Activated T-helper 2 cell treated with anti-CD3 and anti-CD28 coated beads, Interferon-gamma antibody, Interleukin-2, Interleukin-4, amounts not matched to agents 10 μg/mL and 5 μg/mL and 100 μg/mL, durations not matched to agents 14 hours and 24 hours and 36 hours (primary cell): ENCODE measurements around the gene ZP1. TPM values are rescaled to one million over a fixed set of nuclear protein-coding genes. Genes with fewer than 3 reads are reported as not detected.
"Not testable (repeated sequence)": the region's sequence is repeated elsewhere in the genome, so short reads cannot be mapped to it uniquely, and the experiment has no call there.

ENCODE experiments used
- DNase-seq: peaks from one replicate; pipeline ENCODE4 v3.0.0; 2021; ENCODE audit warnings: low spot score
- H3K27ac Mint-ChIP-seq: one replicate; pipeline ENCODE4 v1.8.0; 2021; ENCODE audit warnings: mixed read lengths
- H3K27me3 Mint-ChIP-seq: one replicate; pipeline ENCODE4 v1.8.0; 2021; ENCODE audit warnings: low read depth, mixed read lengths
- H3K36me3 Mint-ChIP-seq: one replicate; pipeline ENCODE4 v1.8.0; 2021; ENCODE audit warnings: low read depth, mixed read lengths
- H3K4me1 Mint-ChIP-seq: one replicate; pipeline ENCODE4 v1.8.0; 2021; ENCODE audit warnings: low read depth, mixed read lengths
- H3K4me3 Mint-ChIP-seq: one replicate; pipeline ENCODE4 v1.8.0; 2021; ENCODE audit warnings: low read depth, mild to moderate bottlenecking, moderate library complexity, mixed read lengths
- H3K9me3 Mint-ChIP-seq: one replicate; pipeline ENCODE4 v1.8.0; 2021; ENCODE audit warnings: mixed read lengths
- intact Hi-C: fragments of 100-400 bp; cut with micrococcal nuclease; formaldehyde crosslinking; loops from one replicate; pipeline ENCODE4 v1.15.1; 2023
- total RNA-seq: library from RNA; stranded (reverse); gene quantifications from 2 replicates; pipeline ENCODE4 v1.2.3, GENCODE V29; 2022

Gene ZP1
- total RNA-seq, 1 donor from 2014 or later, result not detected

DNA sequence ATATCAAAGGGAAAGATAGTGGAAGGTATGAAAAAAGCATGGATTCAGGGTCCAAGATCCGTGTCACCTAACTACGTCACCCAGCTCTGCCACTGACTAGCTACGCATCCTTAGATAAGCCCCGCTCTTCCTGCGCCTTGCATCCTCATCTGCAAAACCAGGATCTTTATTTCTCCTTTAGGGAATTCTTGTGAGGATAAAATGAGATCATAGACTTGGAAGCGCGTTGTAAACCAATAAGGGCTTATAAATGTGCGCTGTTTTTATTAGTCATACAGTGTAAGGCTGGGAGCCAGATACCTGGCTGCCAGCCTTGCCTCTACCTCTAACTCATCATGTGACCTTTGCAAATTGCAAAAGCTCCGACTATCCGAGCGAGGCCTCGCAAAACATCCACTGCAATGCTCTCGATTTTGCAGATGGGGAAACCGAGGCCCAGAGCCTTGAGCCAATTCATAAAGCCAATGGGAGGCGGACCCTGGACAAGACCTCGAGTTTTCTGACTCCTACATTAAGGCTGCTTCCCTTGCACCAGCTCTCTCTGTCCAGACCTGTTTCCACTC is 38.3 kb downstream of the ZP1 start:
- intact Hi-C loops, result loop anchor here (1.0 to 2.0 kb wide), 2 partner anchors 10 to 63 kb away; partner anchors contain the start of gene CCDC86
- no peaks in the 10 kb centered on the region for H3K9me3 Mint-ChIP-seq
- peak overlapping the region; percentile 75 for H3K27ac Mint-ChIP-seq
- peaks cover 33% of the 10 kb centered on the region for H3K4me1 Mint-ChIP-seq
- H3K36me3 Mint-ChIP-seq, result peaks cover 45% of the 10 kb centered on the region
- H3K4me3 Mint-ChIP-seq, result peak overlapping the region; percentile 82
- DNase-seq, result no peak
- H3K27me3 Mint-ChIP-seq, result peaks cover 10% of the 10 kb centered on the region

DNA sequence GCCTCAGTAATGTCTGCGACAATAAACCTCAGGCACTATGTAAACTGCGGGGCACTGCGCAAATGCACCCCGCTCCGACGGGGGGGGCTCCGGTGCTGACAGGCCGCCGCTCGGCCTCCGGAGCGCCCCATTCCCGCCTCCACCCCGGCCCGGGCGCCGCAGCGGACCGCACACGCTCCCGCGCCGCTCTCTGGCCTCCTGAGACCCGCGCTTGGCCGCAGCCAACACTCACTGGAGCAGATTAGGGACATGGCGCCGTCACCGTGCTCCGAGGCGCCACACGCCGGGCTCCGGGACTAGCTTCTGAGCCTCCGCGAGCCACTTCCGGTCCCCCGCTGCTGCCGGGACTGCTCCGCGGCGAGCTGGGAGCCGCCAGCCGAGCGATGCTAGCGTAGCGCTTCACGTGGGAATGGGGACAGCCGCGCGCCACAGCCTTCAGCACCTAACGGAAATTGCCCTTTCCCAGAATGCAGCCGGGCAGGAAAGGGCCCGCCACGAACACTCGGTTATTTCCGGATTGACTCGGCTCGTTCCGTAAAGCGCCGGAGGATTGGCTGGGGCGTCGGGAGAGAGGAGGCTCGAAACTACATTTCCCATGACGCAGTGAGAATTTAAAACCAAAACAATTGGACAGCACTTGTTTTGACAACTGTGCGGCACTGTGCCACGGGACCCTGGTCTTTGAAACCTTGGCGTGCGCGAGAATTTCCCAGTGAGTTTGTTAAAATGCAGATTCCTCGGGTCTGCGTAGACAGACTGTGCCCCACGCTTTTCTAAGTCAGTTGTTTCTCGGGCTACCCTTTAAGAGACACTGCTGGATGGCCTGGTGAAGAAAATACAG is 39.0 kb downstream of the ZP1 start, which contains the start of gene PRPF19:
Gene PRPF19, minus strand, starts transcription at position 454 of the 841 bp plus-strand sequence. Its CDS starts 203 bp downstream, at position 251.
- peaks cover 39% of the 10 kb centered on the region for H3K4me1 Mint-ChIP-seq
- peak within 1 kb of the TSS; percentile 89 for H3K27ac Mint-ChIP-seq
- H3K27me3 Mint-ChIP-seq, result peaks cover 12% of the 10 kb centered on the region
- peak; percentile 99 for DNase-seq
- peak within 1 kb of the TSS; percentile 82 for H3K4me3 Mint-ChIP-seq
- H3K9me3 Mint-ChIP-seq, result no peaks in the 10 kb centered on the region
- intact Hi-C loops, result loop anchor here (1.0 kb wide), 1 partner anchor 9 kb away; no protein-coding TSS in a partner anchor
- H3K36me3 Mint-ChIP-seq, result peaks cover 37% of the 10 kb centered on the region

DNA sequence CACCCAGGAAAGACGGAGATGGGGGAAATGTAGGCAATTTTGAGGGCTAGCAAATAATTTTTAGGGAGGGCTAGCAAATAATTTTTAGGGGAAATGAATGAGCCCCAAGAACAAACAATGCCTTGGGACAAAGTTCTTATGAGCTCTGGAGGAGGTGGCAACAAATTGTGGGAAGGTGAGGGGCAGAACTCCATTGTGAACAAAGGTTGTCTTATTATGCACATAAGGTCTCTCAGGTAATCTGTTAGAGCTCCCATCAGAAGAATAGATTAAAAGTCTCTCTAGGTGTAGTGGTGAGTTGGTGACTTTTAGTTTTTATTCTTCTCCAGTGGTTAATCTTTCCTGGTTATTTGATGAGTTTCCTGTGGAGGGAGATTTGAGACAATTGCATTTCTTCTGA is 41.5 kb downstream of the ZP1 start:
- Mint-ChIP-seq H3K27me3 (peaks cover 12% of the 10 kb centered on the region), H3K4me1 (peaks cover 50% of the 10 kb centered on the region), H3K4me3 (no peak overlapping the region), H3K9me3 (no peaks in the 10 kb centered on the region), H3K36me3 (peaks cover 16% of the 10 kb centered on the region), H3K27ac (no peak overlapping the region)
- DNase-seq, result no peak
- intact Hi-C loops, result no loop called here

DNA sequence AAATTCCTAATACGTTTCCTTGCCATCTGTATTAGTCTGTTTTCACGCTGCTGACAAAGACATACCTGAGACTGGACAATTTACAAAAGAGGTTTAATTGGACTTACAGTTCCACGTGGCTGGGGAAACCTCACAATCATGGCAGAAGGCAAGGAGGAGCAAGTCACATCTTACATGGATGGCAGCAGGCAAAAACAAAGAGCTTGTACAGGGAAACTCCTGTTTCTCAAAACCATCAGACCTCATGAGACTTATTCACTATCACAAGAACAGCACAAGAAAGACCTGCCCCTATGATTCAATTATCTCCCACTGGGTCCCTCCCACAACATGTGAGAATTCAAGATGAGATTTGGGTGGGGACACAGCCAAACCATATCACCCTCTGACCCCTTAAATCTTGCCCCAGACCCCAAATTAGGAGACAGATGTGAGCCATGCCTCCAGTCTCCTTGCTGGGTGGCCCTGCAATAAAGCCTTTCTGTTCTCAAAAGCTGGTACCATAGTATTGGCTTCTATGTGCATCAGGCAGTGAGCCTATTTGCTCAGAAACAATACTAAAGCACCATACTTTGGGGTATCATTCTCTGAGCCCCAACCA is 42.4 kb downstream of the ZP1 start:
- H3K9me3 Mint-ChIP-seq, H3K36me3 Mint-ChIP-seq, H3K27ac Mint-ChIP-seq, DNase-seq, H3K4me3 Mint-ChIP-seq: not testable (repeated sequence)
- intact Hi-C loops, result loop anchor here (5.0 kb wide), 1 partner anchor 203 kb away; no protein-coding TSS in a partner anchor
- Mint-ChIP-seq H3K4me1 (peaks cover 46% of the 10 kb centered on the region), H3K27me3 (peaks cover 12% of the 10 kb centered on the region)

DNA sequence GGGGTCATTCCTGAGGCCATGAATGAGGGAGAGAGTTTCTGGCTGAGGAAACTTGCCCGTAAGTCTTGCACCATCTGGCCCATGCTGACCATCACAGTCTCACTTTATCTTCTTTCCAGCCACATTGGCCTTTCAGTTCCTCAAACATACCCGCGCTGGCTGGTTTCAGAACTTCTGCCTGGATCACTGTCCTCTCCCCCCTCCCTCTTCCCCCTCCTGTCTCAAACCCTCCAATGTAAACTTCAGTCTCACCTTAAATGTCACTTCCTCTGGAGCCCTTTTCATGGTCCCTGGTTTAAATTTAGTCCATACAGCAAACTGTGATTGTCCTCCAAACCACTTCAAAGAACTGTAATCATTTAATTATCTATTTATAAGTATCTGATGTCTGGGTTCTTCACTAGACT is 42.9 kb downstream of the ZP1 start:
- Mint-ChIP-seq H3K4me1 (peaks cover 47% of the 10 kb centered on the region), H3K27ac (no peak overlapping the region), H3K4me3 (no peak overlapping the region), H3K36me3 (peaks cover 3% of the 10 kb centered on the region), H3K27me3 (peaks cover 12% of the 10 kb centered on the region), H3K9me3 (no peaks in the 10 kb centered on the region)
- intact Hi-C loops, result loop anchor here (5.0 kb wide), 1 partner anchor 202 kb away; no protein-coding TSS in a partner anchor
- DNase-seq, result no peak

DNA sequence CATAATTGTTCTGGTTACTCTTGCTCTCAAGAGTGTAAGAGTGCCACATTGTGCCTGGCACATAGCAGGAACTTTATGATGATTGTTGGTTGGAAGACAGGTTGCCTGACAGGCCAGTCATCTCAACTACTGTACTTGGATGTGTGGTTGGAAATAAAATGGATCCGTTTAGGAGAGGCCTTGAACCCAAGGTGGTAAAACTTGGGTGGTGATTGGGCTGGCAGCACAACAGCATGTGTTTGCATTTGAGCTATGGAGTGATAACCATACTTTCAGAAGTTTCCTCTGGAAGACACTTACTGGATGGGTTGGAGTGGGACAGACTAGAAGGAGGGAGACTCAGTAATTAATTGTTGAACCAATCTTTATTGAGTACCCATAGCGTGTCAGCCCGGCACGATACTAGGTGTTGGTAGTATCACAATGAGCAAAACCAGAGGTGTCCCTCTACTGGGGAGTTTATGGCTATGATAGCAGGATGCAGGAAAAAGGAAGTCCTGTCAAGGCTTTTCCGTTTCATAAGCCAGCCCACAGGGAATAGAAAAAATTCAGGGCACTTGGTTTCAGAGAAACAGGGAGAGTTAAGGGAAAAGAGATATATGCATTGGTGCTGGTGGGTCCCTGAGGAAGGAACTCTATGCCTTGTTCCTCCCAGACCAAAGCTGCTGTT is 43.5 kb downstream of the ZP1 start:
- H3K36me3 Mint-ChIP-seq, result peaks cover 3% of the 10 kb centered on the region
- H3K27me3 Mint-ChIP-seq, result peaks cover 12% of the 10 kb centered on the region
- intact Hi-C loops, result loop anchor here (5.0 kb wide), 1 partner anchor 201 kb away; no protein-coding TSS in a partner anchor
- no peak overlapping the region for H3K4me3 Mint-ChIP-seq
- peaks cover 49% of the 10 kb centered on the region for H3K4me1 Mint-ChIP-seq
- H3K9me3 Mint-ChIP-seq, result no peaks in the 10 kb centered on the region
- no peak overlapping the region for H3K27ac Mint-ChIP-seq
- no peak for DNase-seq

DNA sequence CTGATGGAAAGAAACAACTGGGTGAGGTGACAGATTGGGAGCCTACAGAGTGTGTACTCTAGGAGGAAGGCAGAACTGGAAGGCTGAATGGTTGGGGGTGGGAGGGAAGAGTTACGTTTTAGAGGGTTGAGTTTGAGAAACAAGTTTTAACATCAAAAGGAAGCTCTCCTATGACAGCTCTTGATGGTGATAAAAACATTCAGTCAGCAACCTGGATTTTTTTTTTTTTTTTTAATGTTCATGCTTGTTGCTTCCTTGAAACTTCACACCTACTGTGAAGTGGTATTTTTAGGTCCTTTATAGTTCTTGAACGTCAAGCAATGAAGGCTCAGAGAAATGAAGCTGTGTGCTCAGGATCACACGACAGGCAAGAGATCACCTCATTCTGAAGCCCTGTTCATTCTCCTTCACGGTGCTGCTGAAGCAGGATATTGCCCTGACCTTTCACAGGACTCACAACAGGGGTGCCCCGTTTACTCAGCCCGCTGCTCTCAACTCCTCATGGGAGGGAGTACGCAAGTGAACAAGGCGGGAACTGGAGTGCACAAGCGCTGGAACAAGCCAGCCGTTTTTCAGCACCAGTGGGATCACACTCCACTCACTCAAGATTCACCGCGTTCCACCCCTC is 45.0 kb downstream of the ZP1 start:
- peaks cover 9% of the 10 kb centered on the region for H3K36me3 Mint-ChIP-seq
- H3K27me3 Mint-ChIP-seq, result peaks cover 12% of the 10 kb centered on the region
- H3K4me1 Mint-ChIP-seq, result peaks cover 51% of the 10 kb centered on the region
- intact Hi-C loops, result loop anchor here (5.0 kb wide), 1 partner anchor 200 kb away; no protein-coding TSS in a partner anchor
- H3K27ac Mint-ChIP-seq, result peak overlapping the region; percentile 62
- H3K9me3 Mint-ChIP-seq, result no peaks in the 10 kb centered on the region
- no peak for DNase-seq
- H3K4me3 Mint-ChIP-seq, result peak overlapping the region; percentile 10

DNA sequence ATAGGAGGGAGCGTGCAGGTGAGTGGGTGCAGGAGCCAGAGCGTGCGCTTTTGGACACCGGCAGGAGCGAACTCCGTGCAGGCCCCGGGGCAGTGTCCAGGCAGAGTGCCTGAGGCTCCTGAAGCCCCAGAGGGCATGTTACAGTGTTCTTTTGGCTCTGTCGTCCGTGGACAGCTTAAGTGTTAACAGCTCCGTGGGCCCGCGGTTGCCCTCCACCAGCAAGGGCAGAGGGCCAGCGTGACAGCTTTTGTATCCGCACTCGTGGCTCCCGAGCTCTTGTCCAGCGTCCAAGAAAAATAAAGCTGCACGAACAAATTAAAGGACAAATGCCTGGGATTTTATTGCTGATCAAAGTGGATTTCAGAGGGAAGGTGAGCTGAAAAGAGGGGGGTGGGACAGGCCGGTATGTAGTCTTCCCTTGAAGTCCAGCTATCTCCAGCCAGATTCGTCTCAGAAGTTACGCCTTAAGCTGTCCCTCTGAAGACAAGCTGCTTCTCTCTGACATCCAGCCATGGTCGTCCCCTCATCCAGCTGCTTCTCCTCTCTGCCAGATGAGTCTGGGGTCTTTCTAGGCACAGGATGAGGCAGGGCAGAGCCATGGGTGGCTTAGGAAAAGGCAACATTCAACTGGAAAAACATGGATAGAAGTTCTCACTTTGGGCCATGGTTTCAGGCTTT is 45.6 kb downstream of the ZP1 start:
- peaks cover 53% of the 10 kb centered on the region for H3K4me1 Mint-ChIP-seq
- H3K9me3 Mint-ChIP-seq, result no peaks in the 10 kb centered on the region
- peak overlapping the region; percentile 99 for H3K4me3 Mint-ChIP-seq
- intact Hi-C loops, result loop anchor here (5.0 kb wide), 1 partner anchor 199 kb away; no protein-coding TSS in a partner anchor
- peaks cover 12% of the 10 kb centered on the region for H3K27me3 Mint-ChIP-seq
- H3K36me3 Mint-ChIP-seq, result peaks cover 14% of the 10 kb centered on the region
- no peak overlapping the region for H3K27ac Mint-ChIP-seq
- no peak for DNase-seq

DNA sequence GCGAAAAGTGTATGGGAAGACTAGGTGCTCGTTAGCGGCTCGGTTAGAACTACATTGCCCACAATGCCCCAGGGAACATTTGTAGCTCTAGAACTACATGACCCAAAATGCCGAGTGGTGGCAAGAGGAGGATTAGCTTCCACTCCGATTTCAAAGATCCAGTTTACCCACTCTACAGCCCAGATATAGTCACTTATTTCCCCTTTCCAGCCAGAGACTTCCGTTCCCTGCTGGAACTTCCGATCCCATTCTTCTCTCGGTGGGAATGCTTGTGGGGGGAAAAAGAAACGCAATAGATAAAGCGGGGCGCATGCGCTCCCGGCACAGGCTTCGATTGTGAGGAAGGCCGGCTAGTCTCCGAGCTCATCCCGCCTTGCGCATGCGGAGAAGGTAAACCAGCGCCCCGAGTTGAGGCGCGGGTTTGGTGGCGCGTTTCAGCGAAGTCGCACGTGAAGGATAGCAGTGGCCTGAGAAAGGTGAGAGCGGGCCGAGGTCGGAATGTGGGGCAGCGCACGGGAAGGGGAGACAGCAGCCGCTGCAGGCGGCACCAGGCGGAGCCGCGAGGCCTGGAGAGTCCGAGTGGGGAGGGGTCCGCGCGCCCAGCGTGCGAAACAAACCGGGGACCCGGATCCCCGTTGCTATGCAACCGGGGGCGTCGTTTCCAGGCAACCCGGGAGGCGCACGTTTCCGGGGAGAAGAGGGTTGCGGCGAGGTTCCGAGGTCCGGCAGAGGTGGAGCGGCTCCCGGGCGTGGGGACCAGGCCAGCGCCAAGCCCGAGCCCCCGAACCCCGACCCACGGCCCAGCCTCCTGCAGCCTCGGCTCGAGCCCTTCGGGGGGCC is 46.7 kb downstream of the ZP1 start, which contains the start of gene TMEM109:
Gene TMEM109, plus strand, starts transcription at position 366 of the 840 bp plus-strand sequence. CDS start 5,536 bp downstream, outside the sequence.
- peaks cover 4% of the 10 kb centered on the region for H3K27me3 Mint-ChIP-seq
- intact Hi-C loops, result loop anchor here (2.0 to 5.0 kb wide), 3 partner anchors 65 to 198 kb away; no protein-coding TSS in a partner anchor
- H3K27ac Mint-ChIP-seq, result peak within 1 kb of the TSS; percentile 99
- peak within 1 kb of the TSS; percentile 99 for H3K4me3 Mint-ChIP-seq
- peaks cover 14% of the 10 kb centered on the region for H3K36me3 Mint-ChIP-seq
- DNase-seq, result peak; percentile 85
- peaks cover 56% of the 10 kb centered on the region for H3K4me1 Mint-ChIP-seq
- H3K9me3 Mint-ChIP-seq, result no peaks in the 10 kb centered on the region

DNA sequence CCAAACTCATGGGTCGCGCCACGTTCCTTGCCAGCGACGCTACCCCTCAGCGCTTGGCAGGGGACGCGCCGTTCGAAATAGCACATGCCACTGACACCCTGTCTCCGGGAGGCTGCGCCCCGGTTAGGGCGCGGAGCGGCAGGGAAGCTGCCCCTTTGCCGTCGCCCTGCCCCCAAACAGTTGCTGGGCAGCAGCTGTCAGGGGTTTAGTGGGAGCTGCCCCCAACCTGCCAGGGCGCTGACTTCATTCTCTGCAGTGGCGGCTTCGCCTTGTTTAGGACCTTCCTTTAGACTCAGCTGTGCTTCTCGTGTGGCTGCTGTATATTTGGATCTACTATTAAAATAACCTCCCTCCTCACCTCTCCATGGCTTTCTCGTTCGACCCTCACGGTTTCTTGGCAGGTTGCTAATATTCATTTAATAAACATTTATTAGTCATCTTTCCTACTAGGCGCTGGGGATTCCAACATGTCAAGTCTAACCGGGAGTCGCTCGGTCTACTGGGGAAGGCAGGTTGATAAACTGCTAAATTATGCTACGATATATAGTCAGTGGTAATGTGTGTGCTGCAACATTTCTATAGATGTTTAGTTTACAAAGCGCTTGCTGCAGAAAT is 47.4 kb downstream of the ZP1 start:
- H3K4me1 Mint-ChIP-seq, result peaks cover 58% of the 10 kb centered on the region
- peaks cover 2% of the 10 kb centered on the region for H3K27me3 Mint-ChIP-seq
- peaks cover 19% of the 10 kb centered on the region for H3K36me3 Mint-ChIP-seq
- no peaks in the 10 kb centered on the region for H3K9me3 Mint-ChIP-seq
- peak overlapping the region; percentile 89 for H3K4me3 Mint-ChIP-seq
- intact Hi-C loops, result loop anchor here (1.0 to 5.0 kb wide), 6 partner anchors 8 to 273 kb away; partner anchors contain the start of gene PRPF19
- DNase-seq, result no peak
- H3K27ac Mint-ChIP-seq, result peak overlapping the region; percentile 54
